Fibroblast of skin of left quadriceps (primary cell): ENCODE measurements around the gene ELF4.

Experiments used
- DNase-seq, 2 experiments: peaks; one replicate each; pipeline ENCODE4 v3.0.0-alpha.2; 2013; ENCODE audit warnings: low read depth in 2 of 2

The ELF4 gene

DNA sequence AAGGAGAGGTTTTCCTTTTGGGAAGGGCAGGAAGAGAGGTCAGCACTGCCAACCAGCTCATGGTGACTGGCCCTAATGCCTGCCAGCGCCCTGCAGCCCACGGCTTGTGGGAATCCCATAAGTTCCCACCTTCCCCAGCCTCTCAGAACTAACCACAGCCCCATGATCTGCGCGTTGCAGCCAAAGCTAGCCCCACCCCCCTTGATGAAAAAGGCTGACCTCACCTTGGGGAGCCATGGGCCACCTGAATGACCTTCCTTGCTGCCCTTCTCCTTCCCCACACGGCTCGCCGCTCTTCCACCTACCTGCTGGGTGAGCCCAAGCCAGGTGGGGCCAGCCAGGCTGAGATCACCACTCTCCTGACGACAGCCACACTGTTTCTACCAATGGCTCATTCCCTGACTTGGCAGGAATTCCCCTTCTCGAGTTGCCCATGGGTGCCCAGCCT, 3.9 kb upstream of the ELF4 start:
- no peak for DNase-seq

DNA sequence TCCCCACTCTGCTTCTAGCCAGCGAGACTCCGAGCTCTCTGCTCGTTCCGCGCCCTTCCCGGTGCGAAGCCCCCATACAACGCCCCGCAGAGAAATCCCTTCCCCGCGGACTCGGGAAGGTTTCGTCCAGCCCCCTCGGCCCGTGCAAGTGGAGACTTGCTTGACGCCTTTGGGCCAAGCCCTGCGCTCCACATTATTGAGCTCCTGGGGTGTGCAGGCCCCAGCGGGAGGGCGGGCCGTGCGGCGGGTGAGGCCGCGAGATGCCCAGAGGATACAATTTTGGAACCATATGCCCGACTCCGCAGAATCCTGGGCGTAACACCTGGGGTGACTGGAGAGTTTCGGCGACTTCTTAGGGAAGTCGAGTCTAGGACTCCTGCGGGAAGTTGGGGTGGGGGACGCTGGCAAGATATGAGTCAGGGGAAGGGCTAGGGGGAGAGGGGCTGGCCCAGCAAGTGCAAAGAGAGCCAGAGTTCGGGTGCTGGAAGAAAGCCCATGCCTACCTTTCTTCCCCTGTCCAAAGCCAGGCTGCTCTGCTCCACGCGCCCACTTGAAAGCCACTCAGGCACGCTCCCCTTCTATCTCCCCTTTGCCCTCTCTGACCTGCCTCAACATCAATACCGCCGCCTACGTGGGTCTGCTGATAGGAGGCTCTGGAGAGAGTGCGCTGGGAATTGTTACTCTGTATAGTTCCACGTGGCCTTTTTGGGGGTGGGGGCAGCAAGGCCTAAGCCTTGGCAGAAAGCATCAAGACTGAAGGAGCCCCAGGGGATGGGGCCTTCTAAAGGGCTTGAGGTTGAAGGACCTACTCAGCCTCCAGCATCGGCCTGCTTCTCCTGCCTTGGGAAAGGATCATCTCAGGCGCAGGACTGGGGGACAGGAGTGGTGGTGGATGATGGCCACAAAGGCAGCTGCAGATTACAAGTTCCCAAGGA, 1.2 kb upstream of the ELF4 start:
- DNase-seq = no peak

DNA sequence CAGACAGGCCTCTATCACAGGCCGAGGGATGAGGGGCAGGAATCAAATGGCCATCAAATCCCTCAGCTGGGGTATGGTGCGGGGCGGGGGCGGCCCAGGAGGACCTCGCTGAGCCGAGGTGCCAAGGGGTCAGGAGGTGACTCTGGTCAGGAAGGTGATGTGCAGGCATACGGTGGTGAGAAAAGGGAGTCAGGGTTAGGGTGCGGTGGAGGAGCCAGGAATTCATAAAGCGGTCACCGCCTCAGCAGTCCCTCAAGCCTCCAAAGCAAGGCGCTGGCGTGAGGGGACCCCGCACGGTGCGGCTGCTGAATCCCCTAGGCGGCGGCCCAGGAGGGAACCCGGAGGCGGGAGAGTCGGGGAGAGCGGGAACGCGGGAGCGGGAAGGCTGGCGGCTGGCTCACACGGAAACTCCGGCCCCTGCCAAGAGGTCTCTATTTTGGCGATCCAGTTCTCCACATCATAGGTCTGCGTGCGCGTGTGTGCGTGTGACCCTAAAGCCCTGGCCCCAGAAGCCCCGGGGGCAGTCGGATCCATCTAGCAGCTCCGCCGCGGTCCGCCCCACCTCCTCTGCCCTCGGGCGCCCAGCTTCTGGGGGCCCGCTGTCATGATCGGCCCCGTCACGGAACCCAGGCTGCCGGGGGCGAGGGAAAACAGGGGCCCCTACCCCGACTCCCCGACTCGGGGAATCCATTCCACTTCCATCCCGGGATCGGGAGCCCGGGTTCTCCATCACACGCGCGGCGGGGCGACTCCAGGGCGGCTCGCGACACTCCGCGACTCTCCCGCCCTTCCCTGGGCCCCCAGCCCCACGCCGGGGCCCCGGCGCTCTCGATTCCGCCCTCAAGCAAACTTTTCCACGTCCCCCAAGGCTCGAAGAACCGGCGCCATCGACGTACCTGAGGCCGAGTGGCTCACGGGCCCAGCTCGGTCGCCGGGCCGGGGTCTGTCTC, 593 bp downstream of the ELF4 start:
- no peak for DNase-seq

DNA sequence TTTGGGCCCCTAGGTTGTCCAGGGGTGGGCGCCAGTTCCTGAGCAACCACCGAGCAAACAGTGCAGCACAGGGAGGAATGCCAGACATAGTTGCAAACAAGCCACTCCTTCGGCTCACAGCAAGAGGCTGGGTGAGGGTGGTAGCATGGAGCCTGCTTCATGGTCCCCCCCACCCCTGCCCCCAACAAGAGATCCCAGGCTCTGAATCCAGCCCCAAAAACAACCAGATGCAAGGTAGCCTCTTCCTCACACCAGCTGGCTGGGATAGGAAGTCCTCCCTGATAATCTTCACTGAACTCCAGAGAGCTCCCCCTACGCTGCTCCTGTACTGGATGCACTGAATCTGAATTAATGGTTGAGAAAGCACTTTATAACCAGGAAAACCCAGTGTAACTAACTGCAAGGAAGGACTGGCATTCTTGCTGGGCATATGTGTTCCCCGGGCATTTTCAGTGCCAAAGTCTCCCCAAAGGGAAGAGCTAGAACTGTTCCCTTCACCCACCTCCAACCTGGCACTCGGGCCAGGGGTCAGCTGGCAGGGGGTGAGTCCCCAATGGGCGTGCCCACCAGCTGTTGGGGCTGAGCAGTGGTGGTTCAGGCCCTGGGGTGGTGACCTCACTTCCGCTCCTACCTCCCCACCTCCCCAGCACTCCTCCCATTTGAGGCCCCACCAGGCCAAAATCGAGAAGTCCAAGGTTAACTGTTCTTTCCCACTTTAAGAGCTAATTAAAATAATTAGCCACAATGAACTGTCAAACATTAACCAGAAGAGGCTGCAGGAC, 1.5 kb downstream of the ELF4 start:
- DNase-seq = no peak

DNA sequence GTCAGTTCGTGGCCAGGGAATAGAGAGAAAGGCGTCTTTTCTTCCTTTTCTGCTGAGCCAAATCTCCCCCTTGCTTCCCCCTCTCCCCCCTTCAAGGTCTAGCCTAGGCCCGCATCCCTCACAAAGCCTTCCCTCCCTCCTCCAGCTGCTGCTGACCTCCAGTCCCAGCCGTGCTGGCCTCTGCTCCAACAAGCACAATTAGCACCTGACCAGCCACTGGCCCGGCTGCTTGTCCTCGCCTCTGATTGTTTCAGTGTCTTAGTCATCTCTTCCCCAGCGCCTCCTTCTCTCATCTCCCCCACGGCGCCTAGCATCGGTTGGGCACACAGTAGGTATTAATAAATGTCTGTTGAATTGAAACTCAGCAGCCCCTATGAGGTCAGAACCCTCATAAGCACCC, 4.2 kb downstream of the ELF4 start:
- no peak for DNase-seq

DNA sequence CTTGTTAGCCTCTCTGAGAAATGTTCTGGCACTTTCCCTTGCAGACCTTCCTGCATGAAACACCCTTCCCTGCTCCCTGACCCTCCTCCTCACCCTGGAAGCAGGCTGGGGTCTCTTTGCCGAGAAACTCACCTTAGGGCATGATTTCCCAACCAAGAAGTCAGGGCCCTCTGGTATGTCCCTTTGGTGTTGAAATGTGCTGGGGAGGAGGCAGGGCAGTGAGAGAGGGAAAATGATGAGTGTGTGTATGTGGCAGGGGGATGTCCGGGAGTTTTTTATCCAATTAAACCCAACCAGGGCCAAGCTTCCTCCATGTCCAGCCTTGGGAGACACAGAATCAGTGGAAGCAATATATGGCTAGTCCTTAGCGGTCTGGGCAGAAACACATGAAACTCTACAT, 5.1 kb downstream of the ELF4 start:
- no peak for DNase-seq

DNA sequence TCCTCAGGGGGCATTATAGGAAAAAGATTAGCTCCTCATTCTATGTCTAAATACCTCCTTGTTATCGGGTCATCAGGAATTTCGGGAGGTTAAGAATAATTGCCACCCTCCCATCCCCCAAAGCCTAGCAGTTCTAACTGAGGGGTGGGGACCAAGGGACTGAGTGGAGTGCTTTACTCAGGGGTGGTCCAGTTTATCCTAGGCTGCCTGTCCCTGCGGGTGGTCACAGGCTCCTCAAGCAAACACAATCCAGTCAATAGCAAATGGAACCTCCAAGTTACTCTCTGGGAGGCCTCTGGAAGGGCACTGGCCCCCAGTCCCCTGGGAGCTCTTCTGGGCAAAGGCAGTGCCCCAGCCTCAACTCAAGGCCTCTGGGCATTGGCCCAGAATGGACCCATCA, 6.7 kb downstream of the ELF4 start:
- DNase-seq = no peak

DNA sequence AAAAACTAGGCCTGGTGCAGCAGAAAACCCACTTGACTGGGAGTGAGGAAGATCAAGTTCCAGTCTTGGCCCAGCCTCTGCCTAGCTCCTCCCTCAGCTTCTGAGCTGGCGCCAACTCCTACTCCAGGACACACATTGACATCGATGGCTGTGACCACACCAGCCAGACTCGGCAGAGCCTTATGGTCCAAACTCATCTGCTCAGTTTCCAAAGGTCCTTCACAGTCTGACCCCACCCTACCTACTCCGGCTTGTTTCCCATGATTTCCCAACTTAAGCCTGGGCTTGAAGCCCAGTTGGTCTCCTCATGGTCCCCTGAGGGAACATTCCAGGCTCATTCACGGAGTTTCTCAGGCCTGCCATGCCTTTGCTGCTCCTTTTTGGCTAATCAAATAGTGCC, 10.1 kb downstream of the ELF4 start:
- peak; percentile 42 to 45 for DNase-seq

DNA sequence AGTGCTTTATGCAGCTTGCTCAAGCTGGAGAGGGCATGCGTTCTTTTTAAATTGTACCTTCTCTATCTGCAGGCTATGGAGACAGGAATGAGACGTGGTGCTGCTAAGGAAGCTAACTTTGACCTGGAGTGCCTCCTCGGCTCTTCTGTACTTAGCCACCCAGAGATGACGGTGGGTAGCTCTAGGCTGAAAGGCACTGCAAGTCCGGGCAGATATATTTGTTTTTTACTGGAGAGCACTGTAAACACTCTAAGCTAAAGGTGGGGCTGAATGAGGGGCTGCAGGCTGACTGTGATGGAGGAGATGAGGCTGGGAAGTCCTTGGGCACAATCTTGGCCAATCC, 12.1 kb downstream of the ELF4 start:
- no peak for DNase-seq

DNA sequence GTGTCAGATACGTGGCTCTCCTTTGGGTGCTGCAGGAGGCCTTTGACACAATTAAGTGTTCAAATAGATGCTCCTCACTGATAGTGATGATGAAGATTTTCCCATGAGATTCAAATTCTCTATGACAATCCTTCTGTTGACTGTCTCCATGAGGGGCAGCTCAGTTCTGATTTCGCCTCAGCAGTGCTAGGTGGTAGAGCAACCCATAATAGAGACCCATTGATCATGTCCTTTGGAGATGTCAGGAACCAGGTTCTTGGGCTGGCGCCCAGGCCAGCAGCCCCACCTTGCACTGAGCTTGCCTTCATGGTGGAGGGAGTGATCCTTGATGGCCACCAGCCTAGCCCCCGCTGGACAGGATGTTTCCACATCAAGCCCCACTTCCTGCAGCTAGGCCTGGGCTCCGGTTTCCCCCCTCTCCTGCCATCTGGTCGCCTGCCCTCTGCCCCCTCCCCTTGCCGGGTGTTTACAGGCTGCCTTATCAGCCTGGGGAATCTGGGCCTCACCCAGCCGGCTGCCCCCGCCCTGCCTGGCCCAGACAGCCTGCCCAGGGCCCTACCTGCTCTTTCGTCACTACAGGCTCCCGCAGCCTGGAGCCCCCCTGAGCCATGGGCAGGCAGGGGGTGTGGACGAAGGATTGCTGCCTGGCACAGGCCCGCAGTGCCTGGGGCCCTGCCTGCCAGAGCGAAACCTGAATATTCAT, 12.6 kb downstream of the ELF4 start:
- no peak for DNase-seq

DNA sequence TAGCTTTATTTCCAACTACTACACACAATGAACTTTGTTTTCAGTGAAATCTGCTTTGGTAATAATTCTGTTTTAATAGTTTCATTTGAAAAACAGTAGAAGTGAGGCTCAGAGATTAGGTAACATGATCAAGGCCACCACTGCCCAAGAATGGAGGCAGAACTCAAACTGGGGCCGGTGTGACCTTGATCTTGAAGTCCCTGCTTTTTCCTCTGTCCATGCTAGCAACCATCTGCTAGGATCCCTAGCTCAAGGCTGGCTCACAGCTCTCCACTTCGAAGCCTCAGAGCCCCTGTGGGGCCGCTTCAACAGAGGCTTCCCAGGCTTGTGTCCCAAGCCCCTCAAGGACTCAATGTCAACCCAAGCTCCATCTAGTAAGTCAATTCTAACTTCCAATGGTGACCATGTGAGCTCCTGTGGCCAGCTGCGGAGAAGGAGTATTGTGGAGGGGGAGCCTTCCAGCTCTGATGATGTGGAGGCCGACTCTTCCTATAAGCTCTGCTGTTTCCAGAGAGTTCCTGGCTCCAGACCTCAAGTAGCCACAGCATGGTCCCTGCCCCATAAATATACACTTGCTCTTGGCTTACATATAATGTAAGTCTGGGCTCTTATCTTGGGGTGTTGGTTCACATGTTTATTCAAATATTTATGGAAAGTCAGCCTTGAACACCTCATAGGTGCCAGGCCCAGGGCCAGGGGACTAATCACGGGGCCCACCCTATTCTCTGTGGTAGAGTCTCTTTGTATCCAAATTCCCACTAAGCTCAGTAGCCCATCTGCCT, 14.9 kb downstream of the ELF4 start:
- no peak for DNase-seq

DNA sequence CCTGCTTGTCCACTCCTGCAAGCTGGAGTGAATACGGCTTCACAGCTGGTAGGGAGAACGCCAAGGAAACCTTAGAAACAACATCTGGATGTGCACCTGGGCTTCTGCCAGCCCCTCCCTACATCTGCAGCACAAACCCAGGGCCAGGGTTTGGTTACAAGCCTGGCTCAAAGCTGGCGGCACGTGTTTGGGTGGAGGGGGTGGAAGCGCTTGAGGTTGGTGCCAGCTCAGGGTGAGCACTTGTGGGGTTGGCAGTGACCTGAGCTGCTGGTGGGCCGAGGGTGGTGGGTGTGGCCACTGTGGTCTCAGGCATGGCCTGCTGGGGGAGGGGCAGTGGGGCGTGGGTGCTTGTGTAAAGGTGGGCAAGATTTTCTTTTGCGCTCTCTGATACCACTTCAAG, 15.6 kb downstream of the ELF4 start:
- no peak for DNase-seq

DNA sequence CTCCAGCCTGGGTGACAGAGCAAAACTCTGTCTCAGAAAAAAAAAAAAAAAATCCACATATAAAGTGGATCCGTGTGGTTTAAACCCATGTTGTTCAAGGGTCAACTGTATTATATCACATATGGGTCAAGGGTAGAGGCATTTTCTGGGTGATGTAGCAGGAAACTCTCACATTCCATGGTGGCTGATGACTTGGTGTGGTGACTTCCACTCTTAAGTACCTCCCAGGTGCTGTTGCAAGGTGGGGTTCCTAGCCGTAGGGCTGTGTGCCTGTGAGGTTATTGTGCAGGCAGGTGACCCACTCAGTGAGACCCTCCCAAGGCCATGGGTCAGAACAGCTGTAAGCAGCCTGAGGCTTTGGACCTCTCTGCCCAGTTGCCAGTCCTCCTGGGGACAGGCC, 17.0 kb downstream of the ELF4 start:
- no peak for DNase-seq

DNA sequence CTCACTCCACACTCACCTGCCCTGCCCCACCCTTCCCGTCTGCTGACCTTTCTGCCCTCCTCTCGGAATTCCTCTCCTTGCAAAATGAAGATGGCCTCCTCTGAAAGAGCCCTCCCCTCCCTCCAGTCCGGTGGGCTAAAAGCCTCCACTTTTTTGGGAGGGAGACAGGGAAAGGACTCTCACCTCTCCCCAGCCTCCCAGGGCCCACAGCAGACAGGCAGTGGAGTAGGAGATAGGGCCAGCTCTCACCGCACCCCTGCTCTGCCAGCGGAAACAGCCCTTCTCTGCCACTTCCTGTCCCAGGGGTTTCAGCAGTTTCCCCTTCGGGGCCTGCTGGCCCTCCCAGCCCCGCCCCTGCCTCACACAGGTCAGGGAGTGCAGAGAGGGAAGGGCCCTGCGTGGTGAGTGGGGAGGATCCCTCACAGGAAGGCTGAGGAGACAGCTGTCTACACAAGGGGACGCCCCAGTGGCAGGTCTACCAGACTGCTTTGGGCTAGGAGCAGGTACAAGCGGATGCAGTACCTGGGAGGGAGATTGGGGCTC, 18.2 kb downstream of the ELF4 start:
- DNase-seq = no peak

DNA sequence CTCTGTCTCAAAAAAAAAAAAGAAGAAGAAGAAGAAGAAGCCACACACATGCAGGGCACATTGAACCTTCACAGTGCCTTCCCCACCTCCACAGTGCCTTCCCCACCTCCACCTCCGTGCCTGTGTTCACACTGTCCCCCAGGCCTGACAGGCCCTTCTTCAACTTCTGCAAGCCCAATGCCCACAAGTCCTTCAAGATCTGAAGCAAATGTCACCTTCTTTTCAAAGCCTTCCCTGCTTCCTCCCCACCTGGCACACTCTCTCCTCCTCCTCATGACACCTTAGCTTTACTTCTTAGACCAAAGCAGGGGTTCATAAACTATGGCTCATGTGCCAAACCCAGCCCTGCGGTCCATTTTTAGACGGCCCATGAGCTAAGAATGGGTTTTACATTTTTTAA, 19.9 kb downstream of the ELF4 start:
- DNase-seq = no peak

DNA sequence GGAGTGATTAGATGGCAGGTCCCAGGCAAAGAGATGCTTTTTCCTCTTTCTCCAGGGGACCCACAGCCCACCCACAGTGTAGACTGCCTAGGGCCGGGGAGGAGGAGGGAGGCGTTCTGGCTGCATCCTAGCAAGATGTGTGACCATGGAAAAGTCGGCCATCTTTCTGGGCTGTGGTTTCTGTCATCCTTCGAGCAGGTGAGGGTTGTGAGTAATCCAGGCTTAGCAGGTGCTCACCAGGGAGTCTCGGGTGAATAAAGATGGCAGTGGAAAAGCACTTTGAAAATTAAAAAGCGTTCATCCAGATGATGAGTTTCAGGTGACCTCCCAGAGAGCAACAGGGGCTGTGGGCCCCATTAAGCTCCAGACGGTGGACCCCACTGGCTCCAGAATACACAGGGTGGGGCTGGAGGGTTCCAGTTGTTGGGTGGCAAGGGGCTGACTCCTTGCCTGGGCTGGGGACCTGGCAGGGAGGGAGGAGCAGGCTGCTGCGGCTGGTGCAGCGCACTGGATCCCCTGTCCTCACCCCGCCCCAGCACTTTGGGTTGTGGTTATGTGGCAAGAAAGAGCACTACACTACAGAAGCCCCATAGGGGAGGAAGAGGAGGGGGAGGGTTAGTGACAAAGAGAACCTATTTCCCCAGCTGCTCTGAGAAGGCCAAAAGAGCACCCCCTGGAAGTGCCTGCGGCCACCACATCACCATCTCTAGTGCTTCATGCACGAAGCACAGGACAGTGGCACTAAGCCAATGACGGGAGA, 23.7 kb downstream of the ELF4 start:
- no peak for DNase-seq

DNA sequence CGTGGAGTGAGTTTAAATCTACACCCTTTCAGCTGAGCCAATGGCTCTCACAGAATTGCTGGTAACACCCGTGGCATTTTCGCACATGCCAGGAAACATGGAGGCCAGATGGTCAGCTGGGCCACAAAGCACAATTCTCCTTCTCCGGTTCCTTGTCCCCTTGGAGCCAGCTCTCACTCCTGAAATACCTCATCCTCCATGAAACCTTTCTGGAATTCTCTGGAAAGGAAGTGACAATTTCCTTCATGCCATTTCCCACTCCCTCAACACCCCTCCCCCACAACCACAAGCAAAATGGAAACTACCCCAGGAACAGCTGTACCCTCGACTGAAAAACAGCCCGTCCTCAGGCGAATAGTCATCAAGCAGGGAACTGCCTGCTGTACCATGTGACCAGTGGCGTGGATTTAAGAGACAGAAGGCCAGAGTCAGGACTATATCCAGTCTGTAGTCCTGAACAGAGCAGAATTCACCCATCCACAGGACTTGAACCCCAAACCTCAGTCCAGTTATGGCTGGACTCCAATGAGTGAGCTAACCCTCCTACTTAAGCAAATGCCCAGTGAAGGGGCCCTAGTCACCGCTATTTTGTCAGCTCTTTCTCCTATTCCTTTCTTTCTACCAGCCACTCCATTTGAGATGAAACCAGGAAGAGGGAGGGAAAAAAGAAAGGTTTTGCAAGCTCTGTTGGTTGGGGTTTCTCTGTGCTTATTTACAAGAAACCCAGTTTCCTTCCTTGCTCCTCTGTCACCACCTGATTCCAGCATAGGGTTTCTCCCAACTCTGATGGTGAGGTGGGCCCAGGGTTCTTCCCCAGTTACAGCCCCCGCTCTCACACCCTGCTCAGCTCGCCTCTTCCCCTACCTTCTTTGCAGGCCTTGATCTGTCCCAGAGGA, 24.5 kb downstream of the ELF4 start:
- DNase-seq = no peak

DNA sequence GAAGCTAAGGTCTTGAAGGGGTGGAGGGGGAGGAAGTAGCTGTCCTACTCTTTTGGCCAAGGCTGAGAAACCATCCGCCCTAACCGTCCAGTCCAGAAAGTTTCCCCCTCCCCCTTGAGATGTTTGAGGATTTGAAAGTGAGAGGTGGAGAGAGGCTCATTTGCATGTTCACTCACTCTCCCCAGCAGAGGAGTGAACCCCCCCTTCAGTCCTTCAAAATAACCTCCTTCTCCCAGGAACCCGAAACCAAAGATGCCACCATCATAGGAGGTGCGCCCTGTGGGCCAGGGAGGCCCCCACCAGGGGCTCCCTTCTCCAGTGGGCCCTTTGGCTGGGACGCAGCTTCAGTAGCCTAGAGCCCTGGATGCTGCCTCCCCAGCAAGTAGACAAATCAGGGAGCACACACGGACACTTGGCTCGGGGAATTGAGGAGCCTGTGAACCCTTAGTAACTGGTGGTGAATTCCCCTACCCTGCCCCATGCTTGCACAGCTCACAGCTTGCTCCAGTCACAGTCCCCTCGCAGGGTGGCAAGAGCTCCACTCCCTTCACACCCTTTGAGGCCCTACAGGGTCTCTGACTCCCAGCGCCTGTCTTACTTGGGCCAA, 25.6 kb downstream of the ELF4 start:
- no peak for DNase-seq
